HG03378 (cell line): Measurements from ENCODE around the gene PNRC1.
"Not testable (repeated sequence)": the region's sequence is repeated elsewhere in the genome, so short reads cannot be mapped to it uniquely, and the experiment has no call there.

ENCODE experiments used
- ATAC-seq: cut with Tn5 transposase; IDR thresholded peaks from one replicate; pipeline ENCODE4 v1.9.1; 2021; ENCODE audit warnings: mild to moderate bottlenecking, moderate library complexity; ENCODE audit not compliant: unreplicated experiment

The PNRC1 gene

GRCh38 chr6:89098461-89098860 lies 17.9 kb downstream of the PNRC1 start:
- ATAC-seq = no peak

DNA sequence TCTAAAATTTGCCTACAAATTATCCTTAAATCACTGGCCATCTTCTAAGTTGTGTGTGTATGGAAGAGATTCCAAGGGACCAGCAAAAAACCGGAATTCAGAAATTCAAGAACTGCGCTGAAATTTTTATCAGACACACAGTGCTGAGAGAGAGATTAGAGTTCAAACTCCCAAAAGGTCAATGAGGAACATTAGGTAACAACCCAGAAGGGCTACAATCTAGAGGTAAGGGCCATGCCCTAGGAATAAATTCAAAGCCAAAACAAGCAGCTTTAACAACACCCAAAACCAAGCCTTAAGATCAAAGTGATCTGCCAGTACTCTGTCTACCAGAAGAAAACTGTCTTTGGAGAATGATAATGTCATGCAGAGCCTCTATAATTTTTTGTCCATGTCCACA lies 19.6 kb downstream of the PNRC1 start:
- no peak for ATAC-seq

- ATAC-seq = no peak
These were observed 29.7 kb downstream of the PNRC1 start for GRCh38 chr6:89110284-89110683.

DNA sequence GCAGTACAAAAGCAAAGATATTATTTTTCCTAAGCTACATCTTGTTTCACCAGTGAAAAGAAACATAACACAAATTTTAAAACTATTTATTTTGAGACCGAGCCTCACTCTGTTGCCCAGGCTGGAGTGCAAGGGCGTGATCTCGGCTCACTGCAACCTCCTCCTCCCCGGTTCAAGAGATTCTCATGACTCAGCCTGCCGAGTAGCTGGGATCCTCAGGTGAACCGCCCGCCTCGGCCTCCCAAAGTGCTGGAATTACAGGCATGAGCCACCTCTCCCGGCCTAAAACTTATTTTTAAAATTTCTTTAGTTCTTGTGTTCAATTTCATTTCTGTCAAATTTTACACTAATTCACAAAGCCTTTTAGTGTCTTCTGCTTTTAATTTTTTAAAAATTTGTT lies 31.4 kb downstream of the PNRC1 start:
- ATAC-seq = no peak

DNA sequence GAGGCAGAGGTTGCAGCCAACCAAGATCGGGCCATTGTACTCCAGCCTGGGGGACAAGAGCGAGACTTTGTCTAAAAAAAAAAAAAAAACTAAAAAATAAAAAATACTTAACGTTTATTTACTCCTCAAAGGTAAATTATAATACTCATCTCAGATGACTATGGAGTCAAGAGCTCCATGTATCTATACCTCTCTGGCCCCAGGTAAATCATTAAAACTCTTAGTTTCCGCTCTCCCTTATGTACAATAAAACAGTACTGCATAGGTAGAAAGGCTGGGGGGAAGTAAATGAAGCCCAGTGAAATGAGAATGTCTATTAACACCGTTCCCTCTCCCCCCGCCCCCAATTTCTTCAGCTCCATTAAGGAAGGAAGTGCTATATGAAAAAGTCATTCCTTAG lies 36.2 kb downstream of the PNRC1 start:
- ATAC-seq = no peak

- no peak for ATAC-seq
These were observed 36.9 kb downstream of the PNRC1 start, which contains the start of gene SRSF12 for GRCh38 chr6:89117211-89118108. Gene SRSF12, minus strand, starts transcription at chr6:89118071. Its CDS starts 184 bp downstream, at chr6:89117887.

DNA sequence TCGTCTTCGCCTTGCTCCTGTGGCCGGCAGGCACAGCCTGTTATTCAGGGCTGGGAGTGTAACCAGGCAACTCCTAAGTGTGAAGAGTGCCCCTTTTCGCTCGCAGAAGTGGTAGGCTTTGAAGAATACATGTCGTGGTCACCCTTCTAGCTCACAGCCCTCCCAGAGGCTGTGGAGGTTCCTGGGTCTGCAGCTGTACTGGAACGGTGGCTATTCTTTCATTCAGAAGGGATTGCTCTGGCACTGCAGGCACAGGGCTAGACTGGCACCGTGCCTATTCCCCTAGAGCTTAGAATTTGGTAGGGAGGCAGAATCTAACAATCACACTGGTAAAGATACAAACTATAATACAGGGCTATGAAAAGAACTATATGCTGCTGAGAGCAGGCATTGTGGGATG lies 38.4 kb downstream of the PNRC1 start:
- ATAC-seq = no peak

GRCh38 chr6:89120371-89120770 lies 39.8 kb downstream of the PNRC1 start:
- no peak for ATAC-seq

DNA sequence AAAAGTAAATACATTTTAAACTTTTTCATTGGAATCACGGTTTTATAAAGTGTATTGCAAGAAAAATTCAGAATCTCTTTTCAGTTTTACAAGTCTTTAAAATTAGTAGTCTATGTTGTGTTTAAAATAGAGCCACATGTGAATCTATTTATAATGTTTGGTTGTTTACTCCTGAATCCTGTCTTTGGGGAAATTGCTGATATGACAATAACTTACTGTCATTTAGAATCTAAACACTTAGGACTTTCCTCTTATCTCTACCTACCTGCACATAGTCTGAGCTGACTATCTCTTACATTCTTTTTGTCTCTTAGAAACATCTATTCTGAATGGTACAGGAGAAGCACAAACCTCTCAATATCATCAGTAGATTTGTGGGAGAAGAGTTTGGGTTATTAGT lies 41.4 kb downstream of the PNRC1 start:
- ATAC-seq = no peak

- peak; percentile 73 for ATAC-seq
These were observed 42.1 kb downstream of the PNRC1 start for GRCh38 chr6:89122625-89123024.

- ATAC-seq = not testable (repeated sequence)
These were observed 47.7 kb downstream of the PNRC1 start for GRCh38 chr6:89128256-89128671.

- no peak for ATAC-seq
These were observed 51.0 kb downstream of the PNRC1 start for GRCh38 chr6:89131599-89131998.

- ATAC-seq = no peak
These were observed 51.5 kb downstream of the PNRC1 start for GRCh38 chr6:89132057-89132456.

DNA sequence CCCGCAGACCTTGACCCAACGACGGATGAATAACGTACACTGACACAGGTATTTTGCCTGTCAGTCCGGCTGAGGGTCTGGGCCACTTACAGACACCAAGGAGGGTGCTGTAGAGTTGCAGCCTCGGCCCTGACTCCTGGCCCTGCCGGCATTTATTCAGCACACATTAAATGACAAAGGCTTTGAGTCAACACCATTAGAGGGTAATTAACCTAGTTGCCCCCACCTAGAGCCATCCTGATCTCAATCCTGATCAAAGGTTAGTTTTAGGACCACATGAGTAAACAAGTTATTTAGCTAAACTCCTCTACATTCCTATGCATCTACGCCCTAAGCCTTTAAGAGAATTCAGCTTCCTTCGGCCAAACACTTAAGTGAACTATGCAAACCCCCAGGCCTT lies 53.4 kb downstream of the PNRC1 start:
- no peak for ATAC-seq

- ATAC-seq = no peak
These were observed 54.2 kb downstream of the PNRC1 start for GRCh38 chr6:89134723-89135122.
